ENCODE measurements around the gene FGF5. TPM values are rescaled to one million over a fixed set of nuclear protein-coding genes. Genes with fewer than 3 reads are reported as not detected.

The FGF5 gene
- total RNA-seq, 1 donor from 2014 or later, result 0.02 TPM

DNA sequence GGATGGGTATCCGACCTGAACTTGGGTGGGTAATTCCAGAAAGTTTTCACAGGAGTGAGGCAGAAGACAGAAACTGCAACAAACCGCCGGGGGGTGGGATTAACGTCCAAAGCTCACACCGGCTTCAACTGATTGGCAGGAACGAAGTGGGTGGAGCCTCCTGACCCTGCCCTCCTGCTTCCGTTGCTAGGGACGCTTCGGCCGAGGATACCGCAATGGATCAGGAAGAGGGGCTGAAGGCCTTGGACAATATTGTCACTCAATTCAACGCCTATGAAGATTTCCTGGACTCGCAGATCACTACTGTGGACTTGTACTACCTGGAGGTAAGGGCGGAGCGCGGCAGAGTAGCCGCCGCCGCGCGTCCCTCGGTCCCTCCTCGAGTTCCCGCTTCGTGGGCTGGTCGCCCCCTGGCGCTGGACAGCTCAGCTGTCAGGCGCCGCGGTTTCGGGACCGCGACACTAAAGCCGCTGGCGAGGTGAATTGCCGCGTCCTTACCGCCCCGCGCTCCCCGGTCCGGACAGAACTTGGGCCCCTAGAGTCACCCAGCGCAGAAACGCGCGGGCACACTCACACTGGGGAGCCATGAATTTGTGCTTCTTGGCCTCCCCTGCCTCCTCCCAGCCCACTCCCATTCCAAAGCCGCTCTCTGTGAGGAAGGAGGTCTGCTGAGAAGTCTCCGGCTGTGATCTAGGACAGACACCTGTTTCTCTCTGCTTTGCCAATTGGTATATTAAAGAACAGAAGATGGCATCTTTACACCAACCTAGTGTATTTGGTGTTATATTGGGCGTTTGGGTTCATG is 69.3 kb downstream of the FGF5 start, which contains the start of gene CFAP299:
Gene CFAP299 (plus strand): TSS at position 177 of the 805 bp plus-strand sequence.
- Mint-ChIP-seq H3K27me3 (ENCODE audit: low read depth) (peaks cover 20% of the 10 kb centered on the region), H3K9me3 (no peaks in the 10 kb centered on the region), H3K36me3 (ENCODE audit: low read depth) (no peaks in the 10 kb centered on the region), H3K27ac (no peak within 1 kb of the TSS), H3K4me3 (ENCODE audit: low read depth) (peak within 1 kb of the TSS; percentile 77), H3K4me1 (ENCODE audit: low read depth) (peaks cover 9% of the 10 kb centered on the region)
- peak; percentile 47 for DNase-seq (ENCODE audit: low spot score)
- intact Hi-C loops (cut with micrococcal nuclease), result no loop called here

DNA sequence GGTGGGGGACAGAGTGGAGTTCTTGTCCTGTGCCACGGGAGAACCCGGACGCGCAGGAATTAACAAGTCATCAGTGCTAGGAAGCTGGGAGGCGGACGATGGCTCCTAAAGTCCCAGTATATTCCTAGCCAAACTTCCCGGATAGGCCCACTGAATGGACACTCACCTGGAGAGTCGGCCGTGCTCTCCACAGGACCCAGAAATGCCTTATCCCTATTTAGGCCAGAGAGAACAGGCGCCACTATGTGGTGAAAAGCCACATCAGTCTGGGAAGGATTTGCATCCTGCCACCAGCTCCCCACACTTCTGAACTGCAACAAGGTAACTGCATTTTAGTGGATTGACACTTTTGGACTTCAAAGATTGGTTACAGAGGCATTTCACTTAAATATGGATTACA is 70.1 kb downstream of the FGF5 start:
- Mint-ChIP-seq H3K9me3 (peaks cover under 1% of the 10 kb centered on the region), H3K27me3 (ENCODE audit: low read depth) (peaks cover 20% of the 10 kb centered on the region), H3K27ac (no peak overlapping the region), H3K4me3 (ENCODE audit: low read depth) (no peak overlapping the region), H3K4me1 (ENCODE audit: low read depth) (peaks cover 9% of the 10 kb centered on the region), H3K36me3 (ENCODE audit: low read depth) (no peaks in the 10 kb centered on the region)
- intact Hi-C loops (cut with micrococcal nuclease), result no loop called here
- no peak for DNase-seq (ENCODE audit: low spot score)

DNA sequence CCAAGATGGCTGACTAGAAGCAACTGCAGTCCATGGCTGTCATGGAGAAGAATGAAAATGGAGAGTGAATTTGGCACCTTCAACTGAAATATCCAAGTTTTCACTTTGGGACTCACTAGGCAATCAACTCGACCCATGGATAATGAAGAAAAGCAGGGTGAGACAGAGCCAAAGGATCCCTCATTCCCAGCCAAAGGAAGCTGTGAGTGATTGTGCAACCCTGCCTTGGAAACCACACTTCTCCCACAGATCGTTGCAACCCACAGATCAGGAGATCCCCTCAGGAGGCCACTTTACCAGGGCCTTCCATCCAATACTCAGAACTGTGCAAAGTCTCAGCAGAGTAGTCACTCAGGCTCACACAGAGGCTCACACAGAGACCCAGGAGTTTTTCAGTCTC is 73.6 kb downstream of the FGF5 start:
- intact Hi-C loops (cut with micrococcal nuclease), result no loop called here
- Mint-ChIP-seq H3K4me1 (ENCODE audit: low read depth) (peaks cover 9% of the 10 kb centered on the region), H3K27ac (no peak overlapping the region), H3K4me3 (ENCODE audit: low read depth) (no peak overlapping the region), H3K9me3 (peaks cover 13% of the 10 kb centered on the region), H3K27me3 (ENCODE audit: low read depth) (peaks cover 14% of the 10 kb centered on the region), H3K36me3 (ENCODE audit: low read depth) (no peaks in the 10 kb centered on the region)
- DNase-seq (ENCODE audit: low spot score), result no peak

Other genes starting within 250 kb of the FGF5 start
- 3.2 and 3.6 TPM in 2 replicates for gene ANTXR2, start 193.4 kb upstream of the FGF5 start, total RNA-seq
- gene PRDM8, start 69.2 kb upstream of the FGF5 start, total RNA-seq, result 1.1 and 1.8 TPM in 2 replicates
- gene CFAP299, start 69.1 kb downstream of the FGF5 start, total RNA-seq, result not detected in 2 replicates

Data from activated T-helper 2 cell treated with anti-CD3 and anti-CD28 coated beads, Interferon-gamma antibody, Interleukin-2, Interleukin-4, amounts not matched to agents 10 μg/mL and 5 μg/mL and 100 μg/mL, durations not matched to agents 14 hours and 24 hours and 36 hours (primary cell).